Endothelial cell of umbilical vein (primary cell): ENCODE measurements around the gene SH3GL1.

ENCODE experiments used
- EZH2 ChIP-seq: IDR thresholded peaks from 2 replicates; pipeline ENCODE4 v1.6.1; 2012; ENCODE audit warnings: borderline replicate concordance, low read depth, mild to moderate bottlenecking, moderate library complexity, low read length, inconsistent platforms; ENCODE audit not compliant: severe bottlenecking
- MYC ChIP-seq: IDR thresholded peaks from one replicate; pipeline ENCODE4 v1.6.1; 2011; ENCODE audit warnings: mild to moderate bottlenecking, low read depth, low read length
- POLR2AphosphoS5 ChIP-seq: IDR thresholded peaks from 2 replicates; pipeline ENCODE4 v1.6.1; 2012; ENCODE audit warnings: low read depth, mild to moderate bottlenecking, control low read depth, low read length, moderate library complexity; ENCODE audit not compliant: insufficient read depth

DNA sequence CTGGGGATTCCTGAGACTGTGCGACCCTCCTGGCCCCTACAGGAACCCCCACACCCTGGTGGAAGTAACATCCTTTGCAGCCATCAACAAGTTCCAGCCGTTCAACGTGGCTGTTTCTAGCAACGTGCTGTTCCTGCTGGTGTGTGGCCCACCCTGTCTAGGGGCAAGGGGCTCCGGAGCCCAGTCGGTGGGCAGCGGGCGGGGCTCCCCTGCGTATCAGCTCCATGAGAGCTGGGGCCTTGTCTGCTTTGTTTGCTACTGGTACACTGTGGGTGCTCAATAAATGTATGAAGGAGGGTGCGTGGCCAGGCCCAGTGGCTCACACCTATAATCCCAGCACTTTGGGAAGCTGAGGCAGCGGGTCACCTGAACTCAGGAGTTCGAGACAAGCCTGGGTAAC is 46.1 kb downstream of the SH3GL1 start:
- TF ChIP-seq MYC = no peak
- no peak for TF ChIP-seq POLR2AphosphoS5
- TF ChIP-seq EZH2 = no peak
